NCI-H1048 (cell line): ENCODE results near the gene SMG6.

Experiments
- DNase-seq: peaks from one replicate; lab custom pipeline; 2025; lab: John Stamatoyannopoulos, UW

The SMG6 gene

DNA sequence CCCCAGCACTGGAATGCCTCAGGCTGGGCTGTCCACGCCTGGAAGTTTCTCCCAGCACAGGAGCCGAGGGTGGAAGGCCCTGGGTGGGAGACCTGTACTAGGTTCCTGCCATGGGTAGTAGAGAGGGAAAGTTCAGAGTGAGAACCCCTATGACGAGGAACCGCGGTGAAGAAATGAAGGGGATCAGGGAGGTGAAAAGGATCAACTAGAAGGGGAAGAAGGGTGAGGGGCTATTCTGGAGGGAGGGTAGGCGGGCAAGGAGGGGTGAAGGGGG is 243.3 kb downstream of the SMG6 start:
- no peak for DNase-seq

DNA sequence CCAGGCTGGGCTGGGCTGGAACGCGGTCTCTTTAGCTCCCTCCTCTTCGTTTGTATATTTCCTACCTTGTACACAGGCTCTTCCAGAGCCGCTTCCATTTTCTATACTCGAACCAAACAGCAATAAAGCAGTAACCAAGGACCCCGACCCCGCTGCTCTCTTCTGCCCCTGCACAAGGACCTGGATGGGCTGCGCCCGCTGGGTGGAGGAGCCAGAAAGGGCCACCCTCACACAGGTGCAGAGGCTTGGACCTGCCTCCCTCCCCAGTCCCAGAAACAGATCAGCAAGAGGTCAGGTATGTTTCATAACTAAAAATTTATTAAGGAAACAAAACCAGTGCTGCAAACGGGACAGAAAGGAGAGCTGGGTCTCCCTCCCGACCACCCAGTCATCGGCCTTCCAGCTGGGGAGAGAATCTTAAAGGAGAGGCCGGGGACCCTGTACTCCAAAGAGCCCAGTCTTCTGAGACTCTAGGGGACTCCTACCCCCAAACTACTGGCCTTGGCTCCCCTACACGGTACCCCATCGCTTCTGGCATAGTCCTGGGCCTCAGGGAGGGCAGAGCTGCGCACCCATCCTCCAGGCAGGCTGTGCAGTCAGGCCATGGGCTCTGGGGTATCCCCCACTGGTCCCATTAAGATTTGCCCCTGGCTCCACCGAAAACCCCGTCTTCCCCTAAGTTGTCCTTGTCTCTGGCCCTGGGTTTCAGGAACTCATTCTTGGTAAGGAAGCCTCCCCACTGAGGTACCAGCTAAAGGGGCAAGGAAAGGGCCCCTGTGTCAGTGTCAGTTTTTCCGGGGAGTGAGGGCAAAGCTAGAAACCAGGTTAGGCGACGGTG is 243.8 kb downstream of the SMG6 start:
- DNase-seq: no peak

DNA sequence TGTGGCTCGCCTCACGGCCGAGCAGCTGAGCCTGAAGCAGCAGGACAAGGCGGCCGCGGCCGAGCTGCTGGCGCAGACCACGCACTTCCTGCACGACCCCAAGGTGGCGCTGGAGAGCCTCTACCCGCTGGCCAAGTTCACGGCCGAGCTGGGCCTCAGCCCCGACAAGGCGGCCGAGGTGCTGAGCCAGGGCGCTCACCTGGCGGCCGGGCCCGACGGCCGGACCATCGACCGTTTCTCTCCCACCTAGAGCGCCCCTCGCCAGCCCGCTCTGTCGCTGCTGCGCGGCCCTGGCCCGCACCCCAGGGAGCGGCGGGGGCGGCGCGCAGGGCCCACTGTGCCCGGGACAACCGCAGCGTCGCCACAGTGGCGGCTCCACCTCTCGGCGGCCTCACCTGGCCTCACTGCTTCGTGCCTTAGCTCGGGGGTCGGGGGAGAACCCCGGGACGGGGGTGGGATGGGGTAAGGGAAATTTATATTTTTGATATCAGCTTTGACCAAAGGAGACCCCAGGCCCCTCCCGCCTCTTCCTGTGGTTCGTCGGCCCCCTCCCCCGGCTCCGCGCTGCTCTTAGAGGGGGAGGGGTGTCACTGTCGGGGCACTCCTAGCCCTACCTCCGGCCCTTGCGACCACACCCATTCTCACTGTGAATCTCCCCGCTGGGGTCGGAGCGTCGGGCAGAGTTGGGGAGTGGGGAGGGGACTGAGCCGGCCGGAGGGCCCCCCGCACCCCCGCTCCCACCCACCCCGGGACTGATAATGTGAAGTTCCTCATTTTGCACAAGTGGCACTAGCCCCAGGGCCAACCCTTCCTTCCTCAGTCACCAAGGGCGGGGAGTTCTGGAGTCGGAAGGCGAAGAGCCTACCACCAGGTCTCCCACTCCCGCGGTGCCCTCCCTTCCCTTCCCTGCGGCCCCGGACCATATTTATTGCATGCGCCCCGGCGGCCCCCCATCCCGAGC is 244.7 kb downstream of the SMG6 start:
- DNase-seq: no peak

DNA sequence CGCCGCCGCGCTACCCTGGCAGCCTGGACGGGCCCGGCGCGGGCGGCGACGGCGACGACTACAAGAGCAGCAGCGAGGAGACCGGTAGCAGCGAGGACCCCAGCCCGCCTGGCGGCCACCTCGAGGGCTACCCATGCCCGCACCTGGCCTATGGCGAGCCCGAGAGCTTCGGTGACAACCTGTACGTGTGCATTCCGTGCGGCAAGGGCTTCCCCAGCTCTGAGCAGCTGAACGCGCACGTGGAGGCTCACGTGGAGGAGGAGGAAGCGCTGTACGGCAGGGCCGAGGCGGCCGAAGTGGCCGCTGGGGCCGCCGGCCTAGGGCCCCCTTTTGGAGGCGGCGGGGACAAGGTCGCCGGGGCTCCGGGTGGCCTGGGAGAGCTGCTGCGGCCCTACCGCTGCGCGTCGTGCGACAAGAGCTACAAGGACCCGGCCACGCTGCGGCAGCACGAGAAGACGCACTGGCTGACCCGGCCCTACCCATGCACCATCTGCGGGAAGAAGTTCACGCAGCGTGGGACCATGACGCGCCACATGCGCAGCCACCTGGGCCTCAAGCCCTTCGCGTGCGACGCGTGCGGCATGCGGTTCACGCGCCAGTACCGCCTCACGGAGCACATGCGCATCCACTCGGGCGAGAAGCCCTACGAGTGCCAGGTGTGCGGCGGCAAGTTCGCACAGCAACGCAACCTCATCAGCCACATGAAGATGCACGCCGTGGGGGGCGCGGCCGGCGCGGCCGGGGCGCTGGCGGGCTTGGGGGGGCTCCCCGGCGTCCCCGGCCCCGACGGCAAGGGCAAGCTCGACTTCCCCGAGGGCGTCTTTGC is 245.6 kb downstream of the SMG6 start:
- no peak for DNase-seq

DNA sequence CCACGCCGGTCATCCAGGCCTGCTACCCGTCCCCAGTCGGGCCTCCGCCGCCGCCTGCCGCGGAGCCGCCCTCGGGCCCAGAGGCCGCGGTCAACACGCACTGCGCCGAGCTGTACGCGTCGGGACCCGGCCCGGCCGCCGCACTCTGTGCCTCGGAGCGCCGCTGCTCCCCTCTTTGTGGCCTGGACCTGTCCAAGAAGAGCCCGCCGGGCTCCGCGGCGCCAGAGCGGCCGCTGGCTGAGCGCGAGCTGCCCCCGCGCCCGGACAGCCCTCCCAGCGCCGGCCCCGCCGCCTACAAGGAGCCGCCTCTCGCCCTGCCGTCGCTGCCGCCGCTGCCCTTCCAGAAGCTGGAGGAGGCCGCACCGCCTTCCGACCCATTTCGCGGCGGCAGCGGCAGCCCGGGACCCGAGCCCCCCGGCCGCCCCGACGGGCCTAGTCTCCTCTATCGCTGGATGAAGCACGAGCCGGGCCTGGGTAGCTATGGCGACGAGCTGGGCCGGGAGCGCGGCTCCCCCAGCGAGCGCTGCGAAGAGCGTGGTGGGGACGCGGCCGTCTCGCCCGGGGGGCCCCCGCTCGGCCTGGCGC is 246.3 kb downstream of the SMG6 start:
- no peak for DNase-seq

DNA sequence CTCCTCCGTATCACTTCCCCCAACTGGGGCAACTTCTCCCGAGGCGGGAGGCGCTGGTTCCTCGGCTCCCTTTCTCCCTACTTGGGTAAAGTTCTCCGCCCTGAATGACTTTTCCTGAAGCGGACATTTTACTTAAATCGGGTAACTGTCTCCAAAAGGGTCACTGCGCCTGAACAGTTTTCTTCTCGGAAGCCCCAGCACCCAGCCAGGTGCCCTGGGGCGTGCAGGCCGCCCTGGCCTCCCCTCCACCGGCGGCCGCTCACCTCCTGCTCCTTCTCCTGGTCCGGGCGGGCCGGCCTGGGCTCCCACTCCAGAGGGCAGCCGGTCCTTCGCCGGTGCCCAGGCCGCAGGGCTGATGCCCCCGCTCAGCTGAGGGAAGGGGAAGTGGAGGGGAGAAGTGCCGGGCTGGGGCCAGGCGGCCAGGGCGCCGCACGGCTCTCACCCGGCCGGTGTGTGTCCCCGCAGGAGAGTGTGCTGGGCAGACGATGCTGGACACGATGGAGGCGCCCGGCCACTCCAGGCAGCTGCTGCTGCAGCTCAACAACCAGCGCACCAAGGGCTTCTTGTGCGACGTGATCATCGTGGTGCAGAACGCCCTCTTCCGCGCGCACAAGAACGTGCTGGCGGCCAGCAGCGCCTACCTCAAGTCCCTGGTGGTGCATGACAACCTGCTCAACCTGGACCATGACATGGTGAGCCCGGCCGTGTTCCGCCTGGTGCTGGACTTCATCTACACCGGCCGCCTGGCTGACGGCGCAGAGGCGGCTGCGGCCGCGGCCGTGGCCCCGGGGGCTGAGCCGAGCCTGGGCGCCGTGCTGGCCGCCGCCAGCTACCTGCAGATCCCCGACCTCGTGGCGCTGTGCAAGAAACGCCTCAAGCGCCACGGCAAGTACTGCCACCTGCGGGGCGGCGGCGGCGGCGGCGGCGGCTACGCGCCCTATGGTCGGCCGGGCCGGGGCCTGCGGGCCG is 247.1 kb downstream of the SMG6 start:
- no peak for DNase-seq

DNA sequence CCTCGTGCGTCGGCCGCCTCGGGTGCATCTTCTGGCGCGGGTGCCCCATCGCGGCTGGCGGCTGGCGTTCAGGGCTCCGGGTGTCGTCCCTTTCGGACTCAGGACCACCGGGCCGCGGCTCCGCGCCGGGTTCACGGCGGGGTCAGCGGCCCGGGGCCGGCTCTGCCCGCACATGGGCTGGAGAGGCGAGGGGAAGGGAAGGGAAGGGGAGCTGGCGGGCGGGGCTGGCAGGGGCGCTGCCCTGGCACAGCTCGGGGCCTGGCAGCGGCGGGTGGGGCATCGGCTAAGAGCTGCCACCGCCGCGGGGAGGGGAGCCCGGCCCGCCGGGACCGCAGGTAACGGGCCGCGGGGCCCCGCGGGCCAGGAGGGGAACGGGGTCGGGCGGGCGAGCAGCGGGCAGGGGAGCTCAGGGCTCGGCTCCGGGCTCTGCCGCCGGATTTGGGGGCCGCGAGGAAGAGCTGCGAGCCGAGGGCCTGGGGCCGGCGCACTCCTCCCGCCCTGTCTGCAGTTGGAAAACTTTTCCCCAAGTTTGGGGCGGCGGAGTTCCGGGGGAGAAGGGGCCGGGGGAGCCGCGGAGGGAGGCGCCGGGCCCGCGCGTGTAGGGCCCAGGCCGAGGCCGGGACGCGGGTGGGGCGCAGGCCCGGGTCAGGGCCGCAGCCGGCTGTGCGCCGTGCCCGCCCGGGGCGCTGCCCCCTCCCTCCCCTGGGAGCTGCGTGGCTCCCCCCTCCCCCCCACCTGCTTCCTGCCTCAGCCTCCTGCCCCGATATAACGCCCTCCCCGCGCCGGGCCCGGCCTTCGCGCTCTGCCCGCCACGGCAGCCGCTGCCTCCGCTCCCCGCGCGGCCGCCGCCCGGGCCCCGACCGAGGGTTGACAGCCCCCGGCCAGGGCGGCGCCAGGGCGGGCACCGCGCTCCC is 248.0 kb downstream of the SMG6 start:
- DNase-seq: no peak

DNA sequence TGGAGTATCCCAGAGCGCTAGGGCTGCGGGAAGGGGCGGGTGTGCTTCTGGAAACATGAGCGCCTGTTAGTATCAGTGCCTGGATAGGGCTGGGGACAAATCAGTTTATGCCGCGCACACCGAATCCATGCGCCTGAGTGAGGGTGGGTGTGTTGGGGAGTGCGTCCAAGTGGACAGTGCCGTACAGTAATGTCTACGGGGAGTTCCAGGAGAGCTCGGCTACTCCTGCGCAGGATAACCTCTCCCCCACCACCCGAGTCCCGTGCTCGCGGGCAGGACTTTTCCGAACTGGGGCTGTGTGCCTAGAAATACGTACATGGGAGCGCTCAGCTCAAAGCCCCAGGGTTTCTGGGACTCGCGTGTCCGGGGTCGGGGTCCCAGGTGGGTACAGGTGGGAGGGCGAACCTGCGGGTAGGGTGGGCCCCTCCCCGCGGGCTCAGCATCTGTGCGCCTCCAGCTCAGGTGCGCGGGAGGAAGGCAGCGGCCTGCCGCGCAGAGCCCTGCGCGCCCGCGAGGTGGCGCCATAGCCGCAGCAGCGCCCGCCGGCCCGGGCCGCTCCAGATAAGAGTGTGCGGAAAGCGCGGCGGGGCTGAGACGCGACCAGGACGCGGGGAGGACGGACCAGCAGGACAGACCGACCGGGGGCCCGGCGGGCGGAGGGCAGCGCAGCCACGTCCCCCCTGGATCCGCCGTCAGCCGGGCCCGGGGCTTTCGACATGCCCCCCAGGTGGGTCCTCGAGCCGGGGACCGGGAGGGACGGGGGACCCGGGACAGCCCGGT is 248.9 kb downstream of the SMG6 start, which contains the start of gene HIC1:
Gene HIC1 (plus strand): TSS at position 592 of the 780 bp plus-strand sequence. CDS start 1,588 bp downstream, outside the sequence.
- DNase-seq: no peak

DNA sequence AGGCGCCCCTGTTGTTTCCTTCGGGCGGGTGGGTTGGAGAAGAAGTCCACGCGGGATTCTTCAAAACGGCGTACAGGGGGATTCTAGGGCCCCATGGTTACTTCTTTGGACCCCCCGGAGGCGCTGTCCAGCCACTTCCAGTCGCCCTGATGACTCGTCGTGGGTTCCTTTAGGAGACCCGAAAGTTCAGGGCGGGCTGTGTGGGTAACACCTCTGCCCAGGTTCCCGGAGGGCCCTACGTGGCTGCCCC is 249.4 kb downstream of the SMG6 start:
- no peak for DNase-seq

DNA sequence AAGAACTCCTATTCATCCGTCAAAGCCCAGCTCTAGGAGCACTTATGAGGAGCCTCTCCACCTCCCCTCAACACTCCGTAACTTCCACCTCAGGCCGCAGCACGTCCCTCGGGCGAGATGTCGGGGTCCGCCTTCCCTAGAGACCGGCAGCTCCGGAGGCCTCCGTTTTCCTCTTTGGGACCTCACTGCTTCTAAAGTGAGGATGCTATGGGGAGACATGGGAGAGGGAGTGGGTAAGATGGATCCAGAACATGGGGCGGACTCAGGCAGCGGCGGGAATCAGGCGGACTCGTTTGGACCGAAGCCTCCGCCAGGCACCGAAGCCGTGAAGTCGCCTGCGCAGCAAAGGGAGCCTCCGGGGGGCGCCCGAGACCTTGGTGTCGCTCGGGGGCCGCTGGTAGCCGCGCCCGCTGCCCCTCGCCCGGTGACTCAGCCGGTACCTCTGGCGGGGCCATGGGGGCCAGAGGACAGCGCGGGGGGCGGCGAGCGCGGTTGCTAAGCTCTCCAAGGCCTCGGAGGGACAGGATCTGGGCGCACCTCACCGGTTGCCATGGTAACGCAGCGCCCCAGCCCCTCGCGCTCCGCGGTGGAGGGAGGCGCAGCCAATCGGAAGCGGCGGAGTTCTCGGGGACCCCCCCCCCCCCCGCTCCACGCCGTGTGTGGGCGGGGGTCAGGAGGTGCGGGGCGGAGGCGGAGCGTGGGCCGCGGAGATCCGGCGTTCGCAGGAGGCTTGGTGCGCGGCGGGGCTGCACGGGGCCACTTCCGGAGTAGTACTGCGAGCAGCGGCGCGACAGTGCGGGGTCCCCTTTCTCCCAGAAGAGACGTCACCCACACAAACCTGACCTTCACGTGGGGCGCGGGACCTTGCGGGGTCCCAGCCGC is 250.0 kb downstream of the SMG6 start:
- no peak for DNase-seq

DNA sequence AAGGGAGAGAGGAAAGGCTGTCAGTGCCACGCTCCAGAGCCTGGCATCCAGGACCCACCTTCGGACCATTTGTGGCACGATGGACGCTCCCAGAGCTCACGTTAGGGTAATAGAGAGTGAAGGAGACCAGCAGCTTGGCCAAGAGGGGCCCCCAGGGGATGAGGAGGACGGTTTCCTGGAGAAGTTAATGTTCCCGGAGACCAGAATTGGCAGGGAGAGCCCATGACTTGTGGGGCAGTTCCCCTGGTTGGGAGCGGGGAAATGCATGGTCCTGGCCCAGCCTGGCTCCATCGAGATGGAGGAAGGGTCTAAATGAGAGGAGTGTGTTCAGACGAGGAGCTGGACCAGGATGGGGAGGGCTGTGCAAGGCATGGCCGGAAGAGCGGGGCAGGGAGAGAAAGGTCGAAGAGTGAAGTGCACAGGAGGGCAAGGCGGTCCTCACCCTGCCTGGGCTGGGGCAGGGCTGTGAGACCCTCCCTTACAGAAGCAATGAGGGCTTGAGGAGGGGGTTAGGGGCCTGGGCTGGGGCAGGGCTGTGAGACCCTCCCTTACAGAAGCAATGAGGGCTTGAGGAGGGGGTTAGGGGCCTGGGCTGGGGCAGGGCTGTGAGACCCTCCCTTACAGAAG is 251.5 kb downstream of the SMG6 start:
- no peak for DNase-seq

DNA sequence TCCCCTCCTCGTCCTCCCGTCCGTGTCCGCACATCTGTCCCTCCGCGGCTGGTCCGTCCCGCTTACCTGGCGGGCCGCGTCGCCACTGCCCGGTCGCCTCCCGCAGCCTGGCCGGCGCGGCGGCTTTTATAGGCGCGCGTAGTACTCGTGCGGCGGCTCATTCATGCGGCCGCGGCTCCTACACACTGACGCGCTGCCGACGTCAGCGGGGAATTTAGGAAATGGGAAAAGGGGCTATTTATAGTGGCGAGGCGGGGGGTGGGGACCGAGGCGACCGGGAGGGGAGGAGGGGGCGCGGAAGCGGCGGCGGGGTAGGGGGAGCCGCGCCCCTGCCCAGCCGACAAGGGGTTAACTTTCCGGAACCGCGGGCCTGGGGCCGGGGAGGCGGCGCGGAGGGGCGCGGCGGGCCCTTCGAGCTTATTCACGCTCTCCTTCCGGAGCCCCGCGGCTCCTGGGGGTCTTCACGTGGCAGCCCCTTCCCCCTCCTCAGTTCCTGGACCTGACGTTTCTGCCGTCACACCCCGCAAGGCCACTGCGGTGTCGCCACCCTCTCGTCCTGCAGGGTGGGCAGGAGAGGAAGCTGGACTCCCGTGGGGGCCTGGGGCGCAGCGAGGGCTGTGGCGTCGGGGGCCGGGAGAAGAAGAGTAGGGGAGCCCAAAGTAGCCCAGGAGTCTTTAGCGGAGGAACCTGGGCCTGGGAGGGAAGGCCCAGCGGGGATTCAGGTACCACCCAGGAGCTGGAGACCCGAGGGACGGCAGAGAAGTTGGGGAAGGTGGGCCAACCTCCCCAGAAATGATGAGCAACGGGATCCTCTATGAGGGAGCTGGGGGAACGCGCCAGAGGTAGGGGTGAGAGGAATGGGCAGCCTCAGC is 252.3 kb downstream of the SMG6 start:
- DNase-seq: no peak

DNA sequence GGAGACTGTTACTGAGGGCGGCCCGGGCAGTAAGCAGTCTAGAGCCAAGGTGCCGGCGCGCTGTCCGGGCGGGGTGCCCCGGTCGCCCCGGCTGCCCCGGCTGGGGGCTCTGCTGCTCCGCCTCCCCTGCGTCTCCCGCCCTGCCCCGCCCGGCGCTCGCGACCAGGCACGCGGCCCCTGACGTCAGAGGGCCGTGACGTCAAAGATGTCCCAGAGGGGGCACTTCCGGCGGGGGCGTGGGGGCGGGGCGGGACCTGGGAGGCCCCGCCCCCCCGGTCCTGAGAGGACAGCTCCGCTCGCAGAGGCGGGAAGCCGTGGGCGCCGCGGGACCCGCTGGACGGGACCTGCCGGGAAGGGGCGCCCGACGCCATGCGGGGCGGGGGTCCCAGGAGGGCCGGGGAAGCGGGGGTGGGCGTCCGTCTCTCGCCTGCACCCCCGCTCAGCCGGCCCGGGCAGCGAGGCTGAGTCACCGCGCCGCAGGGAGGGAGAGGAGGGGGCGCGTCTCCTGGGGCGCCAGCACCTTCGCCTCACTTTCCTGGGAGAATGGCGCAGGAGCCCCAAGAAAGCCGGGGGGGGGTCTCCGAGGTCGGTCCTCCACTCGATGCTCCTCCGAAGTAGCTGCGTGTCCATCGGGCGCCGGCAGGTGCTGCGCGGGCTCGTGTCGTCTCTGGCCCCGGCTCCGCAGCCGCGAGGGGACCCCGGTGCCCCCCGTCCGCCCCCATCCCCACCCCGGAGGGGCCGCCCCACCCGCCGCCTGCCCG is 253.1 kb downstream of the SMG6 start:
- DNase-seq: peak; percentile 56

DNA sequence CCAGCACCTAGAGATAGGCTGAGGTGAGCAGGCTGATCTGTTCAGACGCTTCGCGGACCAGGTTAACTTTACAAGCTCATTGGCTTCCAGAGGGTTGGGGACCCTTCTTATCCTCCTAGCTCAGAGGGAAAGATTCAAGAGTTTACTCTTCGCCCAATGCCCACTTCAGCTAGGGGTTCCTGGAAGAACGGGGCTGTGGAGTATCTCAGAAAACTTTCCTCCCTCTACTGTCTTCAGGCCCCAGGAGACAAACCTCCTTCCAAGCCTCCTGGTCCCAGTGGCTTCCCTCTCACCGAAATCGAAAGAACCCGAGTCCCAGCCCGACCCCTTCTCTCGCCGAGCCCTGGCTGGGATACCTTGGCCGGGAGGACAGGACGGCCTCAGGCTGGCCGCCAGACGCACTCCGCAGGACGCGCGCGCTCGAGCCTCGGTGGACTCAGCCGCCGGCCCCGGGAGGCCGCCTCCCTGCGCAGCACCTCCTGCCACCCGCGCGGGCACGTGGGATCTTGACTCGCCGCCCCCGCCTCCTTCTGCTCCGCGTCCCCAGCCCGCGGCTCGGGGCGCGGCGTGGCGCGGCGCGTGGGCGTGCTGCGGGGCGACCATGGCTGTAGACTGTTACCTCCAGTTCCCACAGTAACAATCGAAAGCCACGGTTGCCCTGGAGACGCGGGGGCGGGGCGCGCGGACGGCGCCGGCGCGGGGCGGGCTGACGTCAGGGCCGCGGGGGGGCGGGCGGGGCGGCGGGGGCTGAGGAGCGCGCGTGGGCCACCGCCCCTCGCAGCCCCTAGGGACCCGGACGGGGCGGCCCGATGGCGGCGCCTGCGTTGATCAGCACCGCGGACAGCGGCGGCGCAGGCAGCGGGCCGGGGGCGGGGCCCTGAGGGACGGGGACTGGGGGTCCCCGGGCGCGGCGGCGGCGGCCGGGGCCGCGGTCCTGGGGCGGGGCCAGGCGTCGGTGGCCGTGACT is 254.0 kb downstream of the SMG6 start:
- DNase-seq: peak; percentile 61

DNA sequence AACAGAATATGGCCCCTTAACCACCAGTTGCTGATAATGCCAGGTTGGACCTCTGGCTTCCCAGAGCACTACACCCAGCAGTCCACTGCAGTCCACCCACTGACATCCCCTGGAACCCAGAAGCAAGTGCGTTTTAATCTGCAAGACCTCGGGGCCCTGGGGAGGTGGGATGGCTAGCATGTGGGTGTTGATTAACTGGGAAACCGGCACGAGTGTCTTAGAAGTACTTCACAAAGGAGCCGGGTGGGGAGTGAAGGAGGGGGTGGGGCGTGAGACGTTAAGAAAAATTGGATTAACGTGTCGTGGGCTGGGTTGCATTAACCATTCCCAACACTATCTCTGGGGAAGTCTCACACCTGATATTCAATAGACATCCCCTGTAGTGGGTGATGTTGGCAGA is 254.8 kb downstream of the SMG6 start:
- DNase-seq: no peak
